Fibroblast of the aortic adventitia (primary cell): ENCODE data around the gene ARAP1. TPM values are rescaled to one million over a fixed set of nuclear protein-coding genes. Genes with fewer than 3 reads are reported as not detected.

ENCODE experiments used
- DNase-seq: peaks from one replicate; pipeline ENCODE4 v3.0.0-alpha.2; 2010; ENCODE audit warnings: low read depth
- H3K4me3 ChIP-seq: 2 replicates; pipeline ENCODE4 v1.5.1; 2011; ENCODE audit warnings: low read depth, mild to moderate bottlenecking, control low read depth, low read length, moderate library complexity
- CTCF ChIP-seq: IDR thresholded peaks from 2 replicates; pipeline ENCODE4 v1.5.1; 2011; ENCODE audit warnings: mild to moderate bottlenecking, low read length, control low read depth, inconsistent platforms; ENCODE audit not compliant: insufficient read depth
- total RNA-seq: library from RNA; depleted of rRNA; stranded (reverse); fragments of >200 nt; gene quantifications from 2 replicates; pipeline ENCODE4 v1.2.3, GENCODE V29; 2012; ENCODE audit warnings: low replicate concordance

The ARAP1 gene
- total RNA-seq, 1 donor = 66.9 TPM

- DNase-seq = peak; percentile 60
- TF ChIP-seq CTCF = peak; percentile 77
Observed at GRCh38 chr11:72684236-72684912, 67.8 kb downstream of the ARAP1 start.

GRCh38 chr11:72683782-72684200, 68.4 kb downstream of the ARAP1 start:
- DNase-seq = peak; percentile 39
- H3K4me3 ChIP-seq = no peak overlapping the region
- peak; percentile 95 for TF ChIP-seq CTCF

More at GRCh38 chr11:72684236-72684912, 67.8 kb downstream of the ARAP1 start:
- no peak overlapping the region for H3K4me3 ChIP-seq

- TF ChIP-seq CTCF = no peak
- H3K4me3 ChIP-seq = no peak overlapping the region
- no peak for DNase-seq
Observed at GRCh38 chr11:72682858-72683243, 69.4 kb downstream of the ARAP1 start.

- no peak for TF ChIP-seq CTCF
- no peak for DNase-seq
Observed at GRCh38 chr11:72682238-72682857, 69.9 kb downstream of the ARAP1 start.

GRCh38 chr11:72681226-72682153, 70.7 kb downstream of the ARAP1 start:
- TF ChIP-seq CTCF = no peak
- no peak overlapping the region for H3K4me3 ChIP-seq
- no peak for DNase-seq

More at GRCh38 chr11:72682238-72682857, 69.9 kb downstream of the ARAP1 start:
- H3K4me3 ChIP-seq = no peak overlapping the region

GRCh38 chr11:72680624-72681158, 71.5 kb downstream of the ARAP1 start:
- TF ChIP-seq CTCF = no peak
- H3K4me3 ChIP-seq = no peak overlapping the region
- no peak for DNase-seq
